Endothelial cell of umbilical vein (primary cell): Measurements from ENCODE around the gene RIOK2.

Source experiments
- CTCF ChIP-seq, 2 donors: IDR thresholded peaks; 1 replicate in 1 of 2; 2 replicates in 1 of 2; pipeline ENCODE4 v1.5.1; 2011; ENCODE audit warnings: low read length in 2 of 2, mild to moderate bottlenecking in 2 of 2, moderate library complexity in 2 of 2, control low read depth in 1 of 2, inconsistent platforms in 1 of 2, low read depth in 1 of 2; ENCODE audit not compliant: insufficient read depth in 1 of 2; ENCODE audit errors: extremely low read depth in 1 of 2
- EZH2 ChIP-seq: IDR thresholded peaks from 2 replicates; pipeline ENCODE4 v1.6.1; 2012; ENCODE audit warnings: borderline replicate concordance, low read depth, mild to moderate bottlenecking, moderate library complexity, low read length, inconsistent platforms; ENCODE audit not compliant: severe bottlenecking
- FOS ChIP-seq: IDR thresholded peaks from 2 replicates; pipeline ENCODE4 v1.6.1; 2011; ENCODE audit warnings: mild to moderate bottlenecking, low read length, moderate library complexity, borderline replicate concordance; ENCODE audit not compliant: insufficient read depth
- GATA2 ChIP-seq: IDR thresholded peaks from 2 replicates; pipeline ENCODE4 v1.7.0; 2011; ENCODE audit warnings: low read depth, mild to moderate bottlenecking, moderate library complexity, mixed read lengths, low read length; ENCODE audit not compliant: insufficient read length, insufficient read depth
- JUN ChIP-seq: IDR thresholded peaks from 2 replicates; pipeline ENCODE4 v1.6.1; 2011; ENCODE audit warnings: borderline replicate concordance, low read depth; ENCODE audit not compliant: insufficient read length, insufficient read depth
- MYC ChIP-seq: IDR thresholded peaks from one replicate; pipeline ENCODE4 v1.6.1; 2011; ENCODE audit warnings: mild to moderate bottlenecking, low read depth, low read length
- POLR2A ChIP-seq: IDR thresholded peaks from 2 replicates; pipeline ENCODE4 v1.6.1; 2012; ENCODE audit warnings: low read depth, mild to moderate bottlenecking, control low read depth, low read length
- POLR2AphosphoS5 ChIP-seq: IDR thresholded peaks from 2 replicates; pipeline ENCODE4 v1.6.1; 2012; ENCODE audit warnings: low read depth, mild to moderate bottlenecking, control low read depth, low read length, moderate library complexity; ENCODE audit not compliant: insufficient read depth

GRCh38 chr5:97225222-97225621, 42.2 kb upstream of the RIOK2 start:
- TF ChIP-seq POLR2A (no peak), CTCF (IDR thresholded peaks at IDR 0.05; ENCODE audit: extremely low read depth in 1 of 2, insufficient read depth in 1 of 2, low read depth in 1 of 2, low read length in 2 of 2) (no peak), GATA2 (no peak), POLR2AphosphoS5 (no peak), MYC (no peak), EZH2 (no peak), JUN (no peak), FOS (no peak)
